ENCODE results near the gene ARHGEF25.

DNA sequence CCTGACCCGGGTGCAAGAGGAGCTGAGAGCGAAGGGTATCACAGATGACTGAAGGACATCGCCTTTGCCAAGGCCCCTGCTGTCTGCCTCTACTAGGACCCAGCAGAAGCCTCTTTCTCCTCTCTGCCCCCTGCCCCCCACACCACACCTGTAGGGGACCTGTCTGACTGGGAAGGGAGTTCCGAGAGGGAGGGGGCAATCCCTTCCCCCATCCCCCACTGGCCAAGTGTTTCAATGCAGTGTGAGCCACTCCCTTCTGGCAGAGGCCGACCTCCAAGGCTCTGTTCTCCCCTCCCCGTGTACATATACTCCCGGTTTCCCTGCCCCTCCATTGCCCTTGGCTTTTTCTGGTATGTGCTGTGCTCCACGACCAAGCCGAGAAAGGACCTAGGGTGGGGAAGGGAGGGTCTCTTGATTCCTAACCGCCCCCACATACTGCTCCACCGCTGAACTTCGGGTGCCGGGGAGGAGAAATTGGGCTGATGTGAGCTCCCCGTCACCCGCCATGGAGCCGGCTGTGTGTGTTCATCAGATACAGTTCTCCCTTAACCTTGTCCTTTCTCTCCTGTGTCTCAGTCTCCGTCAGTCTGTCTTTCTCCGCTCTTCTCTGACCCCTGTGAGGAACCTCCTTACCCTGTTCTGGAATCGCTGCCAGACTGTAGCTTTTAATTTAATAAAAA, 2.0 kb upstream of the ARHGEF25 start:
- TF ChIP-seq POLR2A (IDR thresholded peaks at IDR 0.05; ENCODE audit: low read length) (no peak), EP300 (IDR thresholded peaks at IDR 0.05) (no peak), SREBF2 (IDR thresholded peaks at IDR 0.05) (no peak), CHD4 (IDR thresholded peaks at IDR 0.05; ENCODE audit: borderline replicate concordance) (no peak), RCOR1 (IDR thresholded peaks at IDR 0.05; ENCODE audit: low read depth, low read length) (no peak), MAZ (IDR thresholded peaks at IDR 0.05; ENCODE audit: borderline replicate concordance, low read depth, low read length) (no peak)
- TF ChIP-seq, protein P1, sequence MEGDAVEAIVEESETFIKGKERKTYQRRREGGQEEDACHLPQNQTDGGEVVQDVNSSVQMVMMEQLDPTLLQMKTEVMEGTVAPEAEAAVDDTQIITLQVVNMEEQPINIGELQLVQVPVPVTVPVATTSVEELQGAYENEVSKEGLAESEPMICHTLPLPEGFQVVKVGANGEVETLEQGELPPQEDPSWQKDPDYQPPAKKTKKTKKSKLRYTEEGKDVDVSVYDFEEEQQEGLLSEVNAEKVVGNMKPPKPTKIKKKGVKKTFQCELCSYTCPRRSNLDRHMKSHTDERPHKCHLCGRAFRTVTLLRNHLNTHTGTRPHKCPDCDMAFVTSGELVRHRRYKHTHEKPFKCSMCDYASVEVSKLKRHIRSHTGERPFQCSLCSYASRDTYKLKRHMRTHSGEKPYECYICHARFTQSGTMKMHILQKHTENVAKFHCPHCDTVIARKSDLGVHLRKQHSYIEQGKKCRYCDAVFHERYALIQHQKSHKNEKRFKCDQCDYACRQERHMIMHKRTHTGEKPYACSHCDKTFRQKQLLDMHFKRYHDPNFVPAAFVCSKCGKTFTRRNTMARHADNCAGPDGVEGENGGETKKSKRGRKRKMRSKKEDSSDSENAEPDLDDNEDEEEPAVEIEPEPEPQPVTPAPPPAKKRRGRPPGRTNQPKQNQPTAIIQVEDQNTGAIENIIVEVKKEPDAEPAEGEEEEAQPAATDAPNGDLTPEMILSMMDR (IDR thresholded peaks at IDR 0.05) = no peak
- TF ChIP-seq, protein P2, sequence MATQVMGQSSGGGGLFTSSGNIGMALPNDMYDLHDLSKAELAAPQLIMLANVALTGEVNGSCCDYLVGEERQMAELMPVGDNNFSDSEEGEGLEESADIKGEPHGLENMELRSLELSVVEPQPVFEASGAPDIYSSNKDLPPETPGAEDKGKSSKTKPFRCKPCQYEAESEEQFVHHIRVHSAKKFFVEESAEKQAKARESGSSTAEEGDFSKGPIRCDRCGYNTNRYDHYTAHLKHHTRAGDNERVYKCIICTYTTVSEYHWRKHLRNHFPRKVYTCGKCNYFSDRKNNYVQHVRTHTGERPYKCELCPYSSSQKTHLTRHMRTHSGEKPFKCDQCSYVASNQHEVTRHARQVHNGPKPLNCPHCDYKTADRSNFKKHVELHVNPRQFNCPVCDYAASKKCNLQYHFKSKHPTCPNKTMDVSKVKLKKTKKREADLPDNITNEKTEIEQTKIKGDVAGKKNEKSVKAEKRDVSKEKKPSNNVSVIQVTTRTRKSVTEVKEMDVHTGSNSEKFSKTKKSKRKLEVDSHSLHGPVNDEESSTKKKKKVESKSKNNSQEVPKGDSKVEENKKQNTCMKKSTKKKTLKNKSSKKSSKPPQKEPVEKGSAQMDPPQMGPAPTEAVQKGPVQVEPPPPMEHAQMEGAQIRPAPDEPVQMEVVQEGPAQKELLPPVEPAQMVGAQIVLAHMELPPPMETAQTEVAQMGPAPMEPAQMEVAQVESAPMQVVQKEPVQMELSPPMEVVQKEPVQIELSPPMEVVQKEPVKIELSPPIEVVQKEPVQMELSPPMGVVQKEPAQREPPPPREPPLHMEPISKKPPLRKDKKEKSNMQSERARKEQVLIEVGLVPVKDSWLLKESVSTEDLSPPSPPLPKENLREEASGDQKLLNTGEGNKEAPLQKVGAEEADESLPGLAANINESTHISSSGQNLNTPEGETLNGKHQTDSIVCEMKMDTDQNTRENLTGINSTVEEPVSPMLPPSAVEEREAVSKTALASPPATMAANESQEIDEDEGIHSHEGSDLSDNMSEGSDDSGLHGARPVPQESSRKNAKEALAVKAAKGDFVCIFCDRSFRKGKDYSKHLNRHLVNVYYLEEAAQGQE (IDR thresholded peaks at IDR 0.05) = no peak
- TF ChIP-seq, protein P3, sequence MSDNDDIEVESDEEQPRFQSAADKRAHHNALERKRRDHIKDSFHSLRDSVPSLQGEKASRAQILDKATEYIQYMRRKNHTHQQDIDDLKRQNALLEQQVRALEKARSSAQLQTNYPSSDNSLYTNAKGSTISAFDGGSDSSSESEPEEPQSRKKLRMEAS (IDR thresholded peaks at IDR 0.05) = no peak

Measured in A549 (cell line).